ENCODE results near the gene PPP1R1C. TPM values are rescaled to one million over a fixed set of nuclear protein-coding genes. Genes with fewer than 3 reads are reported as not detected.

PPP1R1C gene
- total RNA-seq, 2 donors from 2014 or later = 7.3 TPM; not detected in 1

GRCh38 chr2:182068811-182069210 is 83.2 kb downstream of the PPP1R1C start:
- no peak overlapping the region for H3K4me3 ChIP-seq
- DNase-seq = no peak
- H3K36me3 ChIP-seq (replicated peaks in 1 of 2; ENCODE audit: insufficient read depth in 1 of 2, low read depth in 2 of 2) = no peaks in the 10 kb centered on the region
- no peak for ATAC-seq
- TF ChIP-seq CTCF (IDR thresholded peaks at IDR 0.05) (no peak), POLR2A (IDR thresholded peaks at IDR 0.05) (no peak)
- H3K27me3 ChIP-seq = no peaks in the 10 kb centered on the region
- intact Hi-C loops (cut with DNase I) = no loop called here
- H3K4me1 ChIP-seq = no peaks in the 10 kb centered on the region
- WGBS, 2 donors = 80 to 81% methylated on average over 3 of the region's 3 CpGs
- no peaks in the 10 kb centered on the region for H3K9me3 ChIP-seq
- H3K27ac ChIP-seq = no peak overlapping the region

GRCh38 chr2:182069416-182069815 is 83.8 kb downstream of the PPP1R1C start:
- no peaks in the 10 kb centered on the region for H3K4me1 ChIP-seq
- TF ChIP-seq POLR2A (IDR thresholded peaks at IDR 0.05) (no peak), CTCF (IDR thresholded peaks at IDR 0.05) (no peak)
- no peaks in the 10 kb centered on the region for H3K27me3 ChIP-seq
- no peak overlapping the region for H3K4me3 ChIP-seq
- ATAC-seq (no peak), DNase-seq (no peak)
- H3K27ac ChIP-seq = no peak overlapping the region
- intact Hi-C loops (cut with DNase I) = no loop called here
- no peaks in the 10 kb centered on the region for H3K9me3 ChIP-seq
- no peaks in the 10 kb centered on the region for H3K36me3 ChIP-seq (replicated peaks in 1 of 2; ENCODE audit: insufficient read depth in 1 of 2, low read depth in 2 of 2)

- Histone ChIP-seq H3K27me3 (no peaks in the 10 kb centered on the region), H3K36me3 (replicated peaks in 1 of 2; ENCODE audit: insufficient read depth in 1 of 2, low read depth in 2 of 2) (no peaks in the 10 kb centered on the region), H3K4me3 (no peak overlapping the region), H3K9me3 (no peaks in the 10 kb centered on the region), H3K27ac (no peak overlapping the region), H3K4me1 (no peaks in the 10 kb centered on the region)
- intact Hi-C loops (cut with DNase I) = loop anchor here (5.0 kb wide), 1 partner anchor 333 kb away; no protein-coding TSS in a partner anchor
- 97% methylated on average over 2 of the region's 2 CpGs for WGBS, 2 donors
- ATAC-seq (no peak), DNase-seq (no peak)
- no peak for TF ChIP-seq POLR2A (IDR thresholded peaks at IDR 0.05)
- TF ChIP-seq CTCF (IDR thresholded peaks at IDR 0.05) = no peak
Measured at GRCh38 chr2:182069908-182070307, 84.3 kb downstream of the PPP1R1C start.

GRCh38 chr2:182070736-182071135 is 85.1 kb downstream of the PPP1R1C start:
- intact Hi-C loops (cut with DNase I) = loop anchor here (5.0 kb wide), 1 partner anchor 333 kb away; no protein-coding TSS in a partner anchor
- TF ChIP-seq POLR2A (IDR thresholded peaks at IDR 0.05) = no peak
- TF ChIP-seq CTCF (IDR thresholded peaks at IDR 0.05) = no peak

GRCh38 chr2:182072861-182073260 is 87.2 kb downstream of the PPP1R1C start:
- Histone ChIP-seq H3K27me3 (no peaks in the 10 kb centered on the region), H3K36me3 (replicated peaks in 1 of 2; ENCODE audit: insufficient read depth in 1 of 2, low read depth in 2 of 2) (no peaks in the 10 kb centered on the region), H3K4me1 (peaks cover 6% of the 10 kb centered on the region), H3K27ac (no peak overlapping the region), H3K9me3 (no peaks in the 10 kb centered on the region), H3K4me3 (no peak overlapping the region)
- no peak for ATAC-seq
- no peak for TF ChIP-seq CTCF (IDR thresholded peaks at IDR 0.05)
- TF ChIP-seq POLR2A (IDR thresholded peaks at IDR 0.05) = no peak
- no peak for DNase-seq
- WGBS, 2 donors = 86 to 93% methylated on average over 6 of the region's 6 CpGs
- intact Hi-C loops (cut with DNase I) = loop anchor here (5.0 kb wide), 1 partner anchor 336 kb away; no protein-coding TSS in a partner anchor

More at GRCh38 chr2:182070736-182071135, 85.1 kb downstream of the PPP1R1C start:
- ATAC-seq = no peak
- Histone ChIP-seq H3K4me1 (no peaks in the 10 kb centered on the region), H3K4me3 (no peak overlapping the region), H3K9me3 (no peaks in the 10 kb centered on the region), H3K36me3 (replicated peaks in 1 of 2; ENCODE audit: insufficient read depth in 1 of 2, low read depth in 2 of 2) (no peaks in the 10 kb centered on the region), H3K27ac (no peak overlapping the region), H3K27me3 (no peaks in the 10 kb centered on the region)
- WGBS, 2 donors = 83 to 93% methylated on average over 2 of the region's 2 CpGs
- DNase-seq = no peak
